Measurements from ENCODE around the gene CHAD. TPM values are rescaled to one million over a fixed set of nuclear protein-coding genes. Genes with fewer than 3 reads are reported as not detected.

Gene CHAD
- total RNA-seq, 2 donors from 2014 or later = 8.8 to 13.2 TPM

DNA sequence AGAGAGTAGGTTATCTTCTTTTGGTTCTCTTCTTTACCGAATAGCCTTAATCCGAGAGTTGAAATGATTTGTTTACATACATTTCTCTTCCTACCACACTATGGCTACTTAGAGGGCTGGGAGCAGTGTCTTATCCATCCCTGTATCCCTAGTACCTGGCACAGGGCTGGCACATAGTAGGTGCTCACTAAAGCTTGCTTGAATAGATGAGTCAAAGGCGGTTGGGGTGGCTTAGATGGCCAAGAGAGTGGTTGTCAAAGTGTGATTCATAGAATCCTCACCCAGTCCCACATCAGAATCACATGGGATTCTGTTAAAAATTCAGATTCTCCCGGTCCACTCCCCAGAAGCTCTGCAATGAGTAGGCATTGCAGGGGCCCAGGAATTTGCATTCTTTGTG is 11.1 kb downstream of the CHAD start:
- Histone ChIP-seq H3K27me3 (no peaks in the 10 kb centered on the region), H3K4me3 (no peak overlapping the region), H3K27ac (no peak overlapping the region), H3K4me1 (peaks cover 5% of the 10 kb centered on the region), H3K36me3 (replicated peaks in 1 of 2; ENCODE audit: insufficient read depth in 1 of 2, low read depth in 2 of 2) (no peaks in the 10 kb centered on the region), H3K9me3 (no peaks in the 10 kb centered on the region)
- ATAC-seq = no peak
- 92 to 94% methylated on average over 3 to 4 of the region's 4 CpGs for WGBS, 2 donors
- TF ChIP-seq, protein P1, sequence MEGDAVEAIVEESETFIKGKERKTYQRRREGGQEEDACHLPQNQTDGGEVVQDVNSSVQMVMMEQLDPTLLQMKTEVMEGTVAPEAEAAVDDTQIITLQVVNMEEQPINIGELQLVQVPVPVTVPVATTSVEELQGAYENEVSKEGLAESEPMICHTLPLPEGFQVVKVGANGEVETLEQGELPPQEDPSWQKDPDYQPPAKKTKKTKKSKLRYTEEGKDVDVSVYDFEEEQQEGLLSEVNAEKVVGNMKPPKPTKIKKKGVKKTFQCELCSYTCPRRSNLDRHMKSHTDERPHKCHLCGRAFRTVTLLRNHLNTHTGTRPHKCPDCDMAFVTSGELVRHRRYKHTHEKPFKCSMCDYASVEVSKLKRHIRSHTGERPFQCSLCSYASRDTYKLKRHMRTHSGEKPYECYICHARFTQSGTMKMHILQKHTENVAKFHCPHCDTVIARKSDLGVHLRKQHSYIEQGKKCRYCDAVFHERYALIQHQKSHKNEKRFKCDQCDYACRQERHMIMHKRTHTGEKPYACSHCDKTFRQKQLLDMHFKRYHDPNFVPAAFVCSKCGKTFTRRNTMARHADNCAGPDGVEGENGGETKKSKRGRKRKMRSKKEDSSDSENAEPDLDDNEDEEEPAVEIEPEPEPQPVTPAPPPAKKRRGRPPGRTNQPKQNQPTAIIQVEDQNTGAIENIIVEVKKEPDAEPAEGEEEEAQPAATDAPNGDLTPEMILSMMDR (IDR thresholded peaks at IDR 0.05) = no peak
- no peak for TF ChIP-seq POLR2A (IDR thresholded peaks at IDR 0.05)
- DNase-seq = no peak
- intact Hi-C loops (cut with DNase I) = no loop called here

DNA sequence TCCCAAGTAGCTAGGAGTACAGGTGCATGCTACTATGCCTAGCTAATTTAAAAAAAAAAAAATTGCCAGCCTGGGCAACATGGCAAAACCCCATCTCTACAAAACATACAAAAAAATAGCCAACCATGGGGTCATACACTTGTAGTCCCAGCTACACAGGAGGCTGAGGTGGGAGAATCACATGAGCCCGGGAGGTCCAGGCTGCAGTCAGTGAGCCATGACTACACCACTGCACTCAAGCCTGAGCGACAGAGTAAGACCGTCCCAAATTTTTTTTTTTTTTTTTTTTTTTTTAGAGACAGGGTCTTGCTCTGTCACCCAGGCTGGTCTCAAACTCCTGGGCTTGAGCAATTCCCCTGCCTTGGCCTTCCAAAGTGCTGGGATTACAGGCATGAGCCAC is 14.8 kb downstream of the CHAD start:
- DNase-seq (no peak), ATAC-seq (no peak)
- Histone ChIP-seq H3K4me3 (no peak overlapping the region), H3K27ac (no peak overlapping the region), H3K27me3 (no peaks in the 10 kb centered on the region), H3K9me3 (no peaks in the 10 kb centered on the region), H3K36me3 (replicated peaks in 1 of 2; ENCODE audit: insufficient read depth in 1 of 2, low read depth in 2 of 2) (no peaks in the 10 kb centered on the region), H3K4me1 (peaks cover 3% of the 10 kb centered on the region)
- WGBS, 2 donors = 85 to 90% methylated on average over 3 of the region's 3 CpGs
- intact Hi-C loops (cut with DNase I) = no loop called here
- TF ChIP-seq, protein P1 (IDR thresholded peaks at IDR 0.05) = no peak
- TF ChIP-seq POLR2A (IDR thresholded peaks at IDR 0.05) = no peak

DNA sequence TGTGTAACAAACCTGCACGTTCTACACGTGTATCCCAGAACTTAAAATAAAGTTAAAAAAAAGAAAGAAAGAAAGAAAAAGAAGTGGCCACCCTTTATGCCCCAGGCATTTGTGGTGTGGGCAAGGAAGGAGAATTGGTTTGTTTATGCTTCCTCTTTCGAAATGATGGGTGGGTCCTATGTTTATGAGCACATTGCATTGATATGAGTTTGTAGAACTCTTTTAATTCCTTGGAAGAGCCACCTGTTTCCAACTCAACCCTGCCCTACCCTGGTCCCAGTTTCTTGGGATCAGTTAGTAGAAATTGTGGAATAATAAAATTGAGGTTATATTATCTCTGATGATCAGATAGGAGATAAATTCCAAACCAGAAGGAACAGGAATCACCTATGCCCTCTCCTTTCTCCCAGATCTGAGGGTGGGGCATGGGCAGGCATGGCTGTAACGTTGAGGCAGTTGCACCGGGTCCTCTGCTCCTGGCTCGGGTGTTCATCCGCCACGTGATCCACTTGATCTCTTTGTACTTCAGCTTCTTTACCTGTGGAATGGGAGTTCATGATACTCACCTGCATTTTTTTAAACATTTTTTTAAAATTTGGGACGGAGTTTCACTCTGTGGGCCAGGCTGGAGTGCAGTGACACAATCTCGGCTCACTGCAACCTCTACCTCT is 15.9 kb downstream of the CHAD start:
- ATAC-seq = no peak
- WGBS, 2 donors = 75 to 85% methylated on average over 10 of the region's 10 CpGs
- Histone ChIP-seq H3K27me3 (no peaks in the 10 kb centered on the region), H3K4me3 (no peak overlapping the region), H3K36me3 (replicated peaks in 1 of 2; ENCODE audit: insufficient read depth in 1 of 2, low read depth in 2 of 2) (no peaks in the 10 kb centered on the region), H3K4me1 (peaks cover 15% of the 10 kb centered on the region), H3K27ac (no peak overlapping the region), H3K9me3 (no peaks in the 10 kb centered on the region)
- TF ChIP-seq POLR2A (IDR thresholded peaks at IDR 0.05) = no peak
- TF ChIP-seq, protein P1 (IDR thresholded peaks at IDR 0.05) = no peak
- DNase-seq = no peak
- intact Hi-C loops (cut with DNase I) = no loop called here

DNA sequence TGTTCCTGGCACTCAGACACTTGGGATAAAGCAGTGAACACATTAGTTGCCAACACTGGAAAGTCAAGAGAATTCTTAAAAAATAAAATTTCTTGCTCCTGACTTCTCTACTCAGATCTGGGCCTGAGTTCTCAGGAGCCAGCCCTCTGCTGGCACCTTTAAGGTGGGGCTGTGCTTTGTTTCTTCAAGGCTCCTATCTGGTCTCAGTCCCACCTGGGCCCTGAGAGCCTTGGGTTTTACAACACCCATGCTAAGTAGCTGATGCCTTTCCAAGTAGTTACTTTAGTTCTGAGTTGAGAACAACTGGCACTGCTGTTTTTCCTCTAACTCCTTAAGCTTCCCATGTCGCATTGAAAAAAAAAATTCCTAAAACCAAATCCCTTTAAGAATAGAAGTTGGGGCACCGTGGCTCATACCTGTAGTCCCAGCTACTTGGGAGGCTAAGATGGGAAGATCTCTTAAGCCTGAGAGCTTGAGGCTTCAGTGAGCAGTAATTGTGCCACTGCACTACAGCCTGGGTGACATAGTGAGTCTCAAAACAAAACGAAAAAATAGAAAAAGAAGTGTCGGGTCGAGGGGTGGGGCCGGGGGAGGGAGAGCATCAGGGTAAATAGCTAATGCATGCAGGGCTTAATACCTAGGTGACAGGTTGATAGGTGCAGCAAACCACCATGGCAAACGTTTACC is 16.6 kb downstream of the CHAD start:
- Histone ChIP-seq H3K4me1 (peaks cover 18% of the 10 kb centered on the region), H3K27ac (no peak overlapping the region), H3K4me3 (no peak overlapping the region), H3K27me3 (no peaks in the 10 kb centered on the region), H3K36me3 (replicated peaks in 1 of 2; ENCODE audit: insufficient read depth in 1 of 2, low read depth in 2 of 2) (no peaks in the 10 kb centered on the region), H3K9me3 (no peaks in the 10 kb centered on the region)
- intact Hi-C loops (cut with DNase I) = no loop called here
- 61 to 63% methylated on average over 7 of the region's 7 CpGs for WGBS, 2 donors
- DNase-seq (no peak), ATAC-seq (no peak)
- no peak for TF ChIP-seq POLR2A (IDR thresholded peaks at IDR 0.05)
- TF ChIP-seq, protein P1 (IDR thresholded peaks at IDR 0.05) = no peak

Data from body of pancreas (tissue), 4 donors.